Astrocyte of the cerebellum (primary cell): ENCODE data around the gene PRPH.

ENCODE experiments used
- DNase-seq: peaks from one replicate; pipeline ENCODE4 v3.0.0-alpha.2; 2011; ENCODE audit warnings: low read depth
- H3K4me3 ChIP-seq: 2 replicates; pipeline ENCODE4 v1.5.1; 2011; ENCODE audit warnings: mild to moderate bottlenecking, low read depth, low read length, moderate library complexity
- CTCF ChIP-seq: IDR thresholded peaks from 2 replicates; pipeline ENCODE4 v1.5.1; 2012; ENCODE audit warnings: low read length, low read depth, moderate library complexity, mild to moderate bottlenecking; ENCODE audit errors: missing control alignments
- in situ Hi-C: cut with HindIII; loops from 2 replicates; pipeline ENCODE4 v1.10.0; 2017; ENCODE audit warnings: low sequenced_read_pairs

PRPH gene

GRCh38 chr12:49322708-49323523 lies 28.0 kb downstream of the PRPH start, which contains the start of gene TROAP:
TSS of gene TROAP (plus strand) at chr12:49323255. CDS start at chr12:49323609, 354 bp downstream.
- peak within 1 kb of the TSS; percentile 71 for H3K4me3 ChIP-seq
- in situ Hi-C loops = no loop called here
- DNase-seq = peak; percentile 97
- TF ChIP-seq CTCF = no peak

GRCh38 chr12:49323524-49324097 lies 28.7 kb downstream of the PRPH start:
- in situ Hi-C loops = no loop called here
- TF ChIP-seq CTCF = no peak
- DNase-seq = no peak
- peak overlapping the region; percentile 71 for H3K4me3 ChIP-seq

DNA sequence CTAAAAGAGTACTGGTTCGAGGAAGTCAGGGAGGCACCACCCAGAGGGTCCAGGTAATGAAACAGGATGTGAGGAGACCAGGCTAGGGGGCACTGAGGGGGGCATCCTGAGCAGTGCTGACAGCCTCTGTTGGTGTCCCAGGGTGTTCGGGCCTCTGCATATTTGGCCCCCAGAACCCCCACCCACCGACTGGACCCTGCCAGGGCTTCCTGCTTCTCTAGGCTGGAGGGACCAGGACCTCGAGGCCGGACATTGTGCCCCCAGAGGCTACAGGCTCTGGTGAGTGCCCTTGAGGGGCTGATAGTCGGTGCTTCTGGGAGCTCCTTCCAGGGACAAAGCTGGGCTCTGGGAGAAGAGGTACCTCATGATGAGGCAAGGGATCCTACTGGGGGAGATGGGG lies 30.7 kb downstream of the PRPH start:
- in situ Hi-C loops = loop anchor here (5.0 kb wide), 1 partner anchor 58 kb away; the partner anchor contains the start of gene TUBA1C
- TF ChIP-seq CTCF = no peak
- no peak for DNase-seq
- H3K4me3 ChIP-seq = no peak overlapping the region

GRCh38 chr12:49327368-49327767 lies 32.4 kb downstream of the PRPH start:
- no peak overlapping the region for H3K4me3 ChIP-seq
- in situ Hi-C loops = loop anchor here (5.0 kb wide), 1 partner anchor 60 kb away; the partner anchor contains the start of gene TUBA1C
- DNase-seq = no peak
- no peak for TF ChIP-seq CTCF

- in situ Hi-C loops = loop anchor here (5.0 kb wide), 1 partner anchor 61 kb away; the partner anchor contains the start of gene TUBA1C
- DNase-seq = no peak
- no peak for TF ChIP-seq CTCF
- no peak overlapping the region for H3K4me3 ChIP-seq
These were observed 32.9 kb downstream of the PRPH start for GRCh38 chr12:49327887-49328286.

- no peak overlapping the region for H3K4me3 ChIP-seq
- no peak for DNase-seq
- in situ Hi-C loops = loop anchor here (5.0 kb wide), 1 partner anchor 62 kb away; the partner anchor contains the start of gene TUBA1C
- no peak for TF ChIP-seq CTCF
These were observed 33.9 kb downstream of the PRPH start for GRCh38 chr12:49328816-49329215.
